Measurements from ENCODE around the gene MUS81. TPM values are rescaled to one million over a fixed set of nuclear protein-coding genes. Genes with fewer than 3 reads are reported as not detected.

The MUS81 gene
- total RNA-seq, 1 donor from 2014 or later = 52.8 TPM

DNA sequence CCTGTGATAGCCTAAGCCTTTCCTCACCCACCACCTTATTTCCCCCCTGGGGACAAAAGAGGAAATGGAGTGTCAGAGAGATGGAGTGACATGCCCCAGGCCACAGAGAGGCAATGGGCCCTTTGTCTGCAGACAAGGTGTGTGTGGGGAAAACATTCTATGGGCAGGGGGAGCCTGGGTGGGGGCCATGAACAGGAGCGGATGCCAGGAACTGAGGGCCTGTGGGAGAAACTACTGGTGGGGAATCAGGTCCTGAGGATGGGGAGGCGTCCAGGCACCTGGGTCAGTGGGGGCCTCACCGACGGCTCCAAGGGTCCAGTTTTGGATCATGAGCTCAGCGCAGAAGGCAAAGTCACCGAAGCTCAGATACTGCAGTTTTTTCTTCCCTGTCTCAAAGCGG is 25.0 kb downstream of the MUS81 start:
- TF ChIP-seq, protein P1, sequence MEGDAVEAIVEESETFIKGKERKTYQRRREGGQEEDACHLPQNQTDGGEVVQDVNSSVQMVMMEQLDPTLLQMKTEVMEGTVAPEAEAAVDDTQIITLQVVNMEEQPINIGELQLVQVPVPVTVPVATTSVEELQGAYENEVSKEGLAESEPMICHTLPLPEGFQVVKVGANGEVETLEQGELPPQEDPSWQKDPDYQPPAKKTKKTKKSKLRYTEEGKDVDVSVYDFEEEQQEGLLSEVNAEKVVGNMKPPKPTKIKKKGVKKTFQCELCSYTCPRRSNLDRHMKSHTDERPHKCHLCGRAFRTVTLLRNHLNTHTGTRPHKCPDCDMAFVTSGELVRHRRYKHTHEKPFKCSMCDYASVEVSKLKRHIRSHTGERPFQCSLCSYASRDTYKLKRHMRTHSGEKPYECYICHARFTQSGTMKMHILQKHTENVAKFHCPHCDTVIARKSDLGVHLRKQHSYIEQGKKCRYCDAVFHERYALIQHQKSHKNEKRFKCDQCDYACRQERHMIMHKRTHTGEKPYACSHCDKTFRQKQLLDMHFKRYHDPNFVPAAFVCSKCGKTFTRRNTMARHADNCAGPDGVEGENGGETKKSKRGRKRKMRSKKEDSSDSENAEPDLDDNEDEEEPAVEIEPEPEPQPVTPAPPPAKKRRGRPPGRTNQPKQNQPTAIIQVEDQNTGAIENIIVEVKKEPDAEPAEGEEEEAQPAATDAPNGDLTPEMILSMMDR (IDR thresholded peaks at IDR 0.05) = no peak
- no peak for ATAC-seq
- H3K9me3 ChIP-seq = no peaks in the 10 kb centered on the region
- peaks cover 44% of the 10 kb centered on the region for H3K36me3 ChIP-seq
- no peak overlapping the region for H3K27ac ChIP-seq
- H3K4me1 ChIP-seq = peaks cover 33% of the 10 kb centered on the region
- H3K4me3 ChIP-seq = no peak overlapping the region
- intact Hi-C loops (cut with DNase I) = loop anchor here (10.0 kb wide), 1 partner anchor 100 kb away; no protein-coding TSS in a partner anchor
- H3K27me3 ChIP-seq (ENCODE audit: low read depth) = no peaks in the 10 kb centered on the region
- DNase-seq = peak; percentile 40

DNA sequence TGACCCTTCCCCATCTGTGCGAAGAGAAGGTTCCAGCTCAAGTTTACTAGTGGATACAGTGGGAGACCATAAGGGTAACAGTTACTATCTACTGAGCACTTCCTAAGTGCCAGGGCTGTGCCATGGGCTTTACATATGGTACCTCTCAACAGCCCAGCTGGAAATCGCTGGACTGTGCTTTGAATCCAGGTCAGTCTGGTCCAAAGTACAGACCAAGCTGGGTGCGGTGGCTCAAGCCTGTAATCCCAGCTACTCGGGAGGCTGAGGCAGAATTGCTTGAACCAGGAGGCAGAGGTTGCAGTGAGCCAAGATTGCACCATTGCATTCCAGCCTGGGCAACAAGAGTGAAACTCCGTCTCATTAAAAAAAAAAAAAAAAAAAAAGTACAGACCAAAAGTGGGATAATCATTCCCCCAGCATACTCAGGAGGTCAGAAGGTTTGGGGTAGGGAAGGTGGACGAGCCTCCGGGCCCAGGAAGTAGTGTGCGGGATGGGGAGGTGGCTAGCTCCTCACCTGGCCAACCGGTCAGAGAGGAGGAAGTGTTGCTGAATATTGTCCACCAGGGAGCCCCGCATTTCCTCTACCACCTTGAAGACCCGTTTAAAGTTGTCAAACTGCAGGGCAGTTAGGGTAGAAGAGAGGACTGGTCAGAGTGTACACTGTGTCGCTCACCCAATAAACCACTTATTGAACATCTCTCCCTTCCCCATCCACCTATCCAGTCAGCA is 25.7 kb downstream of the MUS81 start:
- TF ChIP-seq, protein P1 (IDR thresholded peaks at IDR 0.05) = no peak
- no peaks in the 10 kb centered on the region for H3K27me3 ChIP-seq (ENCODE audit: low read depth)
- H3K4me3 ChIP-seq = no peak overlapping the region
- H3K9me3 ChIP-seq = no peaks in the 10 kb centered on the region
- peak; percentile 7 for DNase-seq
- ATAC-seq = no peak
- H3K27ac ChIP-seq = no peak overlapping the region
- H3K36me3 ChIP-seq = peaks cover 44% of the 10 kb centered on the region
- intact Hi-C loops (cut with DNase I) = loop anchor here (10.0 kb wide), 1 partner anchor 99 kb away; no protein-coding TSS in a partner anchor
- H3K4me1 ChIP-seq = peaks cover 34% of the 10 kb centered on the region

DNA sequence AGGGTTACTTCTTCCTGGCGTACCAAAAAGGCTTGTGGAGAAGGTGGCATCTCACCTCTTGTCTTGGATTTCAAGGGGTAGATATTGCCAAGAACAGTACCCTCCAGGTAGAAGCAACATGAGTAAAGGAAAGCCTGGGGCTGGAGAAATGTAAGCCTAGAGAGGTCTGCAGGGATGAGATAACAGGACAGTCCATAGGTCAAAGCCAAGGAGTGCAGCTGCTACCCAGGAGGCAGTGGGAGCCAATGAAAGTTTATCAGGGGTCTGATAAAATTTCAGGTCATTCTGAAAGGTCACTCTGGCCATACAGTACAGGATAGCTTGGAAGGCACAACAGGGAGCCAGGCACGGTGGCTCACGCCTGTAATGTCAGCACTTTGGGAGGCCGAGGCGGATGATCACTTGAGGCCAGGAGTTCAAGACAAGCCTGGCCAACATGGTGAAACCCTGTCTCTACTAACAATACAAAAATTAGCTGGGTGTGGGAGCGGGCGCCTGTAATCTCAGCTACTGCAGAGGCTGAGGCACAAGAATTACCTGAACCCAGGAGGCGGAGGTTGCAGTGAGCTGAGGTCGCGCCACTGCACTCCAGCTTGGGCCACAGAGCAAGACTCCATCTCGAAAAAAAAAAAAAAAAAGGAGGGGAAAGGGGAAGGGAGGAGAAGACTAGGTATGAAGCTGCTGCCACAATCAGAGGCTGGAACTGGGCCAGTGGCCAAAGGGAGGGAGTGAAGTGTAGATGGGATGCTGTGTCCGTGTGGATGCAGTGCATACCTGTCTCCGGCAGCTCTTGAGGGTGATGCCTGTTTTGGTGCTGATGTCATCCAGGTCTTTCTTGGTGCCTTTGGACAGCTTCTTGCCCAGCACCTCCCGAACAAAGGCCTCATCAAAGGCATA is 26.8 kb downstream of the MUS81 start:
- TF ChIP-seq, protein P1 (IDR thresholded peaks at IDR 0.05) = no peak
- Histone ChIP-seq H3K36me3 (peaks cover 41% of the 10 kb centered on the region), H3K27ac (peak overlapping the region; percentile 98), H3K27me3 (ENCODE audit: low read depth) (no peaks in the 10 kb centered on the region), H3K4me3 (peak overlapping the region; percentile 88), H3K4me1 (peaks cover 45% of the 10 kb centered on the region), H3K9me3 (no peaks in the 10 kb centered on the region)
- ATAC-seq (no peak), DNase-seq (peak; percentile 47)
- intact Hi-C loops (cut with DNase I) = loop anchor here (10.0 kb wide), 1 partner anchor 98 kb away; no protein-coding TSS in a partner anchor

GRCh38 chr11:65887723-65888162 is 27.5 kb downstream of the MUS81 start:
- no peak for ATAC-seq
- no peak for DNase-seq

More at GRCh38 chr11:65887723-65888162, 27.5 kb downstream of the MUS81 start:
- H3K9me3 ChIP-seq = no peaks in the 10 kb centered on the region
- peaks cover 34% of the 10 kb centered on the region for H3K36me3 ChIP-seq
- TF ChIP-seq, protein P1 (IDR thresholded peaks at IDR 0.05) = no peak
- H3K27me3 ChIP-seq (ENCODE audit: low read depth) = no peaks in the 10 kb centered on the region
- H3K4me3 ChIP-seq = peak overlapping the region; percentile 88
- intact Hi-C loops (cut with DNase I) = loop anchor here (10.0 kb wide), 1 partner anchor 97 kb away; no protein-coding TSS in a partner anchor
- H3K4me1 ChIP-seq = peaks cover 52% of the 10 kb centered on the region
- H3K27ac ChIP-seq = peak overlapping the region; percentile 98

Data from lower lobe of right lung (tissue), 2 donors.